ENCODE data around the gene TSPAN14.

Gene TSPAN14

GRCh38 chr10:80425901-80426300 is 28.2 kb upstream of the TSPAN14 start:
- no peak for DNase-seq

- DNase-seq = no peak
Measured at GRCh38 chr10:80427541-80427940, 26.6 kb upstream of the TSPAN14 start.

DNA sequence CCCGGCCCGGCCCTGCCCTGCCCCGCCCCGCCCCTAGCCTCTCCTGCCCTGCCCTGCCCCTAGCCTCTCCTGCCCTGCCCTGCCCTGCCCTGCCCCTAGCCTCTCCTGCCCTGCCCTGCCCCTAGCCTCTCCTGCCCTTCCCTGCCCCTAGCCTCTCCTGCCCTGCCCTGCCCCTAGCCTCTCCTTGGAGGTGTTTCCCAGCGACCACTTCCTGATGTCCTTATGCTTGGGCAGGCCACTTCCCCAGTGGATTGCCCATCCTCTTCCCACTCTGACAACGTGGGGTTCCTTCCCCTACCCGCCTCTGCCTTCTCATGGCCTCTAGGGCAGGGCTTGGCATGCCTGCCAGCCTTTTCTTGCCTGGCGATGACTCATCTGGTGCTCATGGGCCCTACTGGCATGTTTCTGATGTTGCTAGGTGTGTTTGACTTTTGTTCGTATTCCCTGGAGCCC is 24.6 kb upstream of the TSPAN14 start:
- no peak for DNase-seq

GRCh38 chr10:80433134-80433533 is 21.0 kb upstream of the TSPAN14 start:
- no peak for DNase-seq

DNA sequence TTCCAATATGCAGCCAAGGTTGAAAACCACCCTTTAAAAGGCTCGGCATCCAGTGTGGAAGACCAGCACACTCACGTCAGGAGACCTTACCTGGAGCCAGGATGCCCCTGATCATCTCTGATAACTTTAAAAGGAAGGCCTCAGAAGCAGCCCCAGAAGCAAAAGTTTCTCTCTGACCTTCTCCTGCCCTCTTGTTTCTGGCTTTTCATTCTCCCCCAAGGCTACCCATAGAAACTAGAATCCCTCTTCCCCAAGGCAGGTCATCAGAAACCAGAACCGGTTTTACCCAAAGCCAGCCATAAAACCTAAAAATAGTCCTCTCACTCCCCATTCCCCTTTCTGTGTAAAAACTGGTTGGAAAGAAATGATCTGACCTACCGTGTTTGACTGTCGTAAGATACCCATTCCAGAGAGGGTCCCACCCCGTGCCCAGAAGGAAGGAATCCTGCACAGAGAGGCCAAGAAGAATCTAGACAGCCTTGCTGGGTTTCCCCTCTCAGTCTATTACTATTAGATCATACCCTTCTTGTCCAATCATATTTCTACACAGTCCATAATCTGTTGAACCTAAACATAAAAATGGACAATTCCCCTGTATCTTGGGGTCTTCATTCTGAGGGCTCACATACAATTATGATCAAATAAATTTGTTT is 17.5 kb upstream of the TSPAN14 start:
- no peak for DNase-seq

DNA sequence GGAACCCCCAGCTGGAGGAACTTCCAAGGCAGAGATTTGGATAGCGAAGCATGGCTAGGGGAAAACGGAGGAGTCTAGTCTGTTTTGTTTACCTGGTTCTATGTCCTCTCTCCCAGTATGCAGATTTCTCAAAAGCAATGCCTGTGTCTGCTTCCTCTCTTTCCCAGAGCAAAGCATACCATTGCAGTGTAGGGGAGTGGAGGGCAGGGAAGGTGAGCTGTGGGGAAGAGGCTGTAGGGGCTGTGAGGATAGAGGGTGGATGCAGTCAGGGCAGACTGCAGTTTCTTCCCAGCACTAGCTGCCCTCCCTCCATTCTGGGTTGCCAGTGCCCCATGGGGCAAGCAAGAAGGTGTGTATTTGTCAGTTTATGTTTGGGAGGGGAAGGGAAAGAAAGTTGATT is 16.9 kb upstream of the TSPAN14 start:
- DNase-seq = no peak

DNA sequence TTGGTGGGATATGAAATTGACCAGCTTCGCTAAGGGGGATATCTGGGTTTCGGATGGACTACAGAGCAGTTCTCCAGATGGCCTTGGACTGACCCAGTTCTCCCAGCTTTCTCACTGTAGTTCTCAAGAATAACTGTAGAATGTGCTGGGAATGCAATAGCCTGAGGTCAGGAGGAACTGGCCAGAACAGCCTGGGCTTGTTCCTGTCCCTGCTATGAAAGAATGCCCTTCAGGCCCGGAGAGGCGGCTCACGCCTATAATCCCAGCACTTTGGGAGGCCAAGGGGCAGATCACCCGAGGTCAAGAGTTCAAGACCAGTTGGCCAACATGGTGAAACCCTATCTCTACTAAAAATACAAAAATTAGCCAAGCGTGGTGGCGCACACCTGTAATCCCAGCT is 12.3 kb upstream of the TSPAN14 start:
- DNase-seq = no peak

DNA sequence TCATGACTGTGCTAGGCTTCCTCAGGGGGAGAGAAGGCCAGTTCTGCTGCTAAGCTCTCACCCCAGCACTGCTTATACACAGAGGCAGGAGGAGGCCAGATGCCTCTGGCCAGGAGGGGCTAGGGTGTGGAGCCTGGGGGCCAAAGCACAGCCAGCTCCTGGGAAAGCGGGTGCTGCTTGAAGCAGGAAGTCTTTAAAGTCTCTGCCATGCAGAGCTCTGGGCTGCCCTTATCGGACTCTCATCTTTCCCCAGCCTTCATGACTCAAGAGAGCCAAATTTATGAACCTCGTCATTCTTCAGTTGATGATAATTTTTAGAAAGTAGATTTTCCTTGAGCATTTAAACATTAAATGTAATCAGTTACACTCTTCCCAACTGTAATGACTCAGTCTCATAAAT is 11.2 kb upstream of the TSPAN14 start:
- DNase-seq = no peak

GRCh38 chr10:80443531-80443974 is 10.6 kb upstream of the TSPAN14 start:
- DNase-seq = no peak

DNA sequence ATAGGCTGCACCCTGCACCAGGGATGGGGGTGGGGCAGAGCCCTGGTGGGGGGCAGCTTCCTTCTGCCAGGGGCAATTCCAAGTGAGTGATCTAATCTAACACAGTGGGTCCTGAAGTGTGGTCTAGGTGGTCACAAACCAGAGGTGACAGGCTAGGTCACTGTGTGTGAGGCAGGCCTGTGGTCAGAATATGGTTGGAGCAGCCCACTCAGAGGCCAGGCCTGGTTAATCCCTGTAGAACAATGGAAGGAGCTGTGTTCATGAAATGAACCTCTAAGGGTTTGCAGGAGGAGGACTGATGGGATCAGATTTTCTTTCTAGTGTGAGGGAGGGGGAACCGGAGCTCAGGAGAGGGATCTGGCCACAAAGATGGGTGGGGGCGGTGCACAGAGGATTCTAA is 10.0 kb upstream of the TSPAN14 start:
- DNase-seq = no peak

DNA sequence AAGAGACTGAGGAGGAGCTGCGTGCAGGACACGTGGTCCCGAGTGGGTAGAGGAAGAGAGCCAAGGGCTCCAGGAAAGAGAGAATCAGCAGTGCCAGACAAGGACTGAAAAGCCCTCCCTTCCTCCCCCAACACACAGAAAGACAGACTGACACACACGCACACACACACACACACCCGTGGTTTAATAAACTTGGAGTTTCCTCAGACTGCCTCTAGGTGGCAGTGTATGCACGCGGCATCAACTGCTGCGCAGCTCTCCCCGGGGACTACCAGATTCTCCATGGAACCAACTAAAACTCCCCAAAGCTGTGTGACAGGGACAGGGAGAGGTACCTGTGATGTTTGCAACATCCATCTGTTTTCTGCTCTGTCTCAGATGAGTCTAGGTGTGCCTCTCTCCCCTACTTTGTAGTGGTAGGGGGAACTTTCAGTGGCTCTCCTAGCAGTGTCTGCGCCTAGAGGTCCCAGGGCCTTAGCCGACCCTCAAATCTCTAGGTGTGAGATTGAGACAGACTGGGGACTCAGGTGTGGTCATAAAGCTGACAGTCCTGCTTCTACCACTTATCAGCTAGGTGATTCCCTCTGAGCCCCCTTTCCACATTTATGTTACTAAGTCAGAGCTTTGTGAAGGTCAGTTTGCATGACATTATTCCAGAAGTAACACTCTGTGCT is 9.3 kb upstream of the TSPAN14 start:
- DNase-seq = peak; percentile 70

DNA sequence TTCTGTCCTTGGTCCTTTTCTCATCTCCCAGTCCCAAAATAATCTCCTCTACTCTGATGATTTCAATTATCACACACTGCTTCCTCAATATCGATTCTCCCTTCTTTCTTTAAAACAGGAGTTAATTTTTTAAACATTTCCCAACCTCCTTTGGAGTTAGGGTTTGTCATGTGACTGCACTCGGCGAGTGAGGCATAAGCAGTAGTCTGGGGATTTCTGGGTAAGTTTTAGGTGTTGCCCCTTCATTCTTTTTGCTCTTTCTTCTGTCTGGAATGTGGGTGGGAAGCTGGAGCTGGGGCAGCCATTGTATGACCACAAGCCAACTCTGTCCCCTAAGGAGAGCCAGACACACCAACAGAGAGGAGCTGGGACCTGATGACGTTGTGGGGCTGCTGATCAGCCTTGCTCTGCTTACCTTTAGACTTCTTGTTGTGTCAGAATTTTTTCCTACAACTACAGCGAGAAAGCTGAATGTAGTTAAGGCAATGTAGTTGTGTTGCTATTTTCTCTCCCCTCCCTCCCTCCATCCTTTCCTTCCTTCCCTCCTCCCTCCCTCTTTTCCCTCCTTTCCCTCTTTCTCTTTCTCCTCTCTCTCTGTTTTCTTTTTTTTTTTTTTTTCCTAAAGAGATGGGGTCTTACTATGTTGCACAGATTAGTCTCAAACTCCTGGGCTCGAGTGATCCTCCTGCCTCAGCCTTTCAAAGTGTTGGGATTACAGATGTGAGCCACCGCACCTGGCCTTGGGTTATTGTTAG is 6.5 kb upstream of the TSPAN14 start:
- no peak for DNase-seq

- DNase-seq = no peak
Measured at GRCh38 chr10:80448209-80448942, 5.7 kb upstream of the TSPAN14 start.

DNA sequence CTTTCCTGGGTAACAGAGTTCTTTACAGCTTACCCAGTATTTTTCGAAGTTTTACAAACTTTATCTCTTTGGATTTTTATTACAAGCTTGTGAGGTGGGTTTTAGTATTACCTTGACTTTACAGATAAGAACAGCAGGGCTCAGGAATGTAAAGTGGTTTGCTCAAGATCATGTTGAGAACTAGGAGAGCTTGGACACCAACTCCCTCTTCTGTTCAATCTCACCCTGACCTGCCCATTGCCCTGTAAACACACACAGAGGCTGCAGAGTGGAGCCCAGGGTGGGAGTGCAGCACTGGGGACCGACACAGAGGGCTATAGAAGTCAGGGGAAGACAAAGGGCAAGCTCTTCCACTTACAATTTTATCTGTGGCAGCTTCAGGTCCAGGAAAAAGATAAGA is 4.6 kb upstream of the TSPAN14 start:
- no peak for DNase-seq

DNA sequence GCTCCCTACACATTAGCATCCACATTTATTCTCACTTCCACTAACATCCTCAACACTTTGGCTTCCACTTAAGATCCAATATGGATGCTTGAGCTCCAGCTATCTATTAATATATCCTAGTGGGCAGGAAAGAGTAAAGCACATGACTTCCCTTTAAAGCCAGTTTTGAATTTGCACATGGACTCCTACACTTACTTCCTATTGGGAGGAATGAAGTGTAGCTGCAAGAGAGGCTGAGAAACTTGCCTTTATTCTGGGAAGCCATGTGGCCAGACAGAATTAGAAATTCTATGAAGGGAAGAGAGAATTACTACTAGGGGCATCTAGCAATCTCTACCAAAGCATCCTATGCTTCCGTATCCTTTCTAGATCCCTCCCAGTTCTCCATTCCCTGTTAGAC is 3.0 kb upstream of the TSPAN14 start:
- DNase-seq = no peak

GRCh38 chr10:80452069-80452468 is 2.0 kb upstream of the TSPAN14 start:
- no peak for DNase-seq

DNA sequence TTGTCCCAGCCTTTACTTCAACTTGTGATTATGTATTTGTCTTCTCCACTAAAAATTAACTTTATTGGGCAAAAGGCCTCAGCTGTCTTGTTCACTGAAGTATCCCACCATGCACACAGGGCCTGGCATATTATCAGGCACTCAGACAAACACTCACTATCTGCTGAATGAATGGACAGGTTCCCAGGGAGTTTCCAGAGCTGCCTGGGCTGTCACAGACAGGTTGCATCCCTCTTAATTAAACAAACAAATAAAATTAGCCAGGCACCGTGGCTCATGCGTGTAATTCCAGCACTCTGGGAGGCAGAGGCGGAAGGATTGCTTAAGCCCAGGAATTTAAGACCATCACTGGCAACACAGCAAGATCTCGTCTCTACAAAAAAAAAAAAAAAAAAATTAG is 1.5 kb upstream of the TSPAN14 start:
- no peak for DNase-seq

- no peak for DNase-seq
Measured at GRCh38 chr10:80453056-80453841, 861 bp upstream of the TSPAN14 start.

- DNase-seq = no peak
Measured at GRCh38 chr10:80454513-80455460, 677 bp downstream of the TSPAN14 start.

GRCh38 chr10:80455461-80456349 is 1.6 kb downstream of the TSPAN14 start:
- no peak for DNase-seq
